ENCODE measurements around the gene ADARB1.
A peak's percentile ranks its signal among the peaks of the same experiment; 100 is the strongest.

Gene ADARB1

GRCh38 chr21:45078877-45079281 lies 4.5 kb downstream of the ADARB1 start:
- peak; percentile 96 for DNase-seq

- DNase-seq, result peak in 1 of 2 experiments; percentile 31
Observed at GRCh38 chr21:45079351-45079750, 5.0 kb downstream of the ADARB1 start.

GRCh38 chr21:45080232-45080631 lies 5.9 kb downstream of the ADARB1 start:
- no peak for DNase-seq

- no peak for DNase-seq
Observed at GRCh38 chr21:45080639-45081414, 6.4 kb downstream of the ADARB1 start.

GRCh38 chr21:45081636-45082035 lies 7.3 kb downstream of the ADARB1 start:
- DNase-seq, result no peak

- DNase-seq, result no peak
Observed at GRCh38 chr21:45082736-45083135, 8.4 kb downstream of the ADARB1 start.

GRCh38 chr21:45084121-45084520 lies 9.7 kb downstream of the ADARB1 start:
- no peak for DNase-seq

GRCh38 chr21:45084881-45085536 lies 10.6 kb downstream of the ADARB1 start:
- no peak for DNase-seq

- DNase-seq, result no peak
Observed at GRCh38 chr21:45085700-45086099, 11.3 kb downstream of the ADARB1 start.

- DNase-seq, result no peak
Observed at GRCh38 chr21:45086337-45086958, 12.1 kb downstream of the ADARB1 start.

GRCh38 chr21:45087022-45087823 lies 12.8 kb downstream of the ADARB1 start:
- peak; percentile 19 to 49 for DNase-seq

- no peak for DNase-seq
Observed at GRCh38 chr21:45088116-45088515, 13.7 kb downstream of the ADARB1 start.

GRCh38 chr21:45088729-45089128 lies 14.3 kb downstream of the ADARB1 start:
- DNase-seq, result no peak

- no peak for DNase-seq
Observed at GRCh38 chr21:45089964-45090363, 15.6 kb downstream of the ADARB1 start.

- DNase-seq, result no peak
Observed at GRCh38 chr21:45090966-45091365, 16.6 kb downstream of the ADARB1 start.

GRCh38 chr21:45091550-45092322 lies 17.4 kb downstream of the ADARB1 start:
- no peak for DNase-seq

- no peak for DNase-seq
Observed at GRCh38 chr21:45093035-45093532, 18.7 kb downstream of the ADARB1 start.

GRCh38 chr21:45094412-45094811 lies 20.0 kb downstream of the ADARB1 start:
- no peak for DNase-seq

- DNase-seq, result no peak
Observed at GRCh38 chr21:45095505-45095904, 21.1 kb downstream of the ADARB1 start.

- no peak for DNase-seq
Observed at GRCh38 chr21:45096217-45096616, 21.8 kb downstream of the ADARB1 start.

- no peak for DNase-seq
Observed at GRCh38 chr21:45097827-45098387, 23.5 kb downstream of the ADARB1 start.

GRCh38 chr21:45098867-45099266 lies 24.5 kb downstream of the ADARB1 start:
- peak in 1 of 2 experiments; percentile 38 for DNase-seq

All from AML-193 (cell line).